K562 (cell line): ENCODE results near the gene TARS3. TPM values are rescaled to one million over a fixed set of nuclear protein-coding genes. Genes with fewer than 3 reads are reported as not detected.
A peak's percentile ranks its signal among the peaks of the same experiment; 100 is the strongest.

Experiments used
- ATF1 ChIP-seq, 2 experiments: fragments of 450-650 bp in 1 of 2; IDR thresholded peaks; 2 replicates each; pipeline ENCODE4 v1.6.1; 2016; ENCODE audit warnings: missing compliant biosample characterization in 1 of 2, missing genetic modification characterization in 1 of 2
- ATF7 ChIP-seq: fragments of 450-650 bp; IDR thresholded peaks from 2 replicates; pipeline ENCODE4 v1.7.1; 2014; ENCODE audit warnings: mild to moderate bottlenecking, moderate library complexity
- CBFA2T3 ChIP-seq: fragments of 450-650 bp; IDR thresholded peaks from 2 replicates; pipeline ENCODE4 v1.6.1; 2017
- EGR1 ChIP-seq: fragments of 450-650 bp; conservative IDR thresholded peaks from 2 replicates; pipeline ENCODE4 v1.6.1; 2017; ENCODE audit warnings: mild to moderate bottlenecking
- ILK ChIP-seq: fragments of 450-650 bp; IDR thresholded peaks from 2 replicates; pipeline ENCODE4 v1.6.1; 2016; ENCODE audit warnings: missing genetic modification characterization, low read depth, mild to moderate bottlenecking, missing compliant biosample characterization, moderate library complexity, borderline replicate concordance
- MAFG ChIP-seq: fragments of 450-650 bp; conservative IDR thresholded peaks from 2 replicates; pipeline ENCODE4 v1.6.1; 2016; ENCODE audit warnings: missing genetic modification characterization, missing compliant biosample characterization
- MIER1 ChIP-seq: fragments of 450-650 bp; IDR thresholded peaks from 2 replicates; pipeline ENCODE4 v1.6.1; 2016; ENCODE audit warnings: antibody characterized with exemption, mild to moderate bottlenecking, low read depth
- NFE2L1 ChIP-seq: fragments of 450-650 bp; IDR thresholded peaks from 2 replicates; pipeline ENCODE4 v1.6.1; 2016; ENCODE audit warnings: missing genetic modification characterization, low read depth, mild to moderate bottlenecking, missing compliant biosample characterization, moderate library complexity, borderline replicate concordance
- RBM34 ChIP-seq: fragments of 200-400 bp; formaldehyde crosslinking; IDR thresholded peaks from 2 replicates; pipeline ENCODE4 v1.6.1; 2018; ENCODE audit warnings: low read length, borderline replicate concordance; ENCODE audit not compliant: insufficient read depth
- REST ChIP-seq, 2 experiments: fragments of 450-650 bp; formaldehyde crosslinking in 1 of 2; IDR thresholded peaks; 2 replicates each; pipeline versions ENCODE4 v1.4.0 to v1.6.1; 2014 to 2020; ENCODE audit warnings: mild to moderate bottlenecking in 2 of 2, borderline replicate concordance in 1 of 2, low read depth in 1 of 2
- SOX6 ChIP-seq: fragments of 450-650 bp; IDR thresholded peaks from 2 replicates; pipeline ENCODE4 v1.6.1; 2014; ENCODE audit warnings: mild to moderate bottlenecking
- TAL1 ChIP-seq: fragments of 450-650 bp; IDR thresholded peaks from 2 replicates; pipeline ENCODE4 v1.6.1; 2016; ENCODE audit warnings: mild to moderate bottlenecking
- ZBTB43 ChIP-seq: sonication (generic); formaldehyde crosslinking; IDR thresholded peaks from 2 replicates; pipeline ENCODE4 v1.8.0; 2023; ENCODE audit warnings: mild to moderate bottlenecking, missing genetic modification reagents
- ZNF23 ChIP-seq: fragments of 250-450 bp; sonication (Bioruptor Pico); IDR thresholded peaks from 2 replicates; pipeline ENCODE4 v1.4.0; 2020; ENCODE audit warnings: mild to moderate bottlenecking
- ZNF280A ChIP-seq: fragments of 450-650 bp; IDR thresholded peaks from 2 replicates; pipeline ENCODE4 v1.6.1; 2018; ENCODE audit warnings: mild to moderate bottlenecking, low read depth; ENCODE audit not compliant: partially characterized antibody
- ZNF717 ChIP-seq: fragments of 250-450 bp; sonication (Bioruptor Pico); IDR thresholded peaks from 2 replicates; pipeline ENCODE4 v1.5.0; 2021
- polyA plus RNA-seq, 8 experiments: library from polyadenylated mRNA; depleted of rRNA in 4 of 8; stranded (reverse) in 5 of 8; unstranded in 3 of 8; fragments of >200 nt; fragmentation: Nextera tagmentation in 2 of 8; fragmentation: Illumina TruSeq in 1 of 8; extraction: Ambion mirVana in 2 of 8; extraction: Trizol in 1 of 8; gene quantifications; 2 replicates each; pipeline versions ENCODE4 v1.2.1 to v1.2.3, GENCODE V29; 2011 to 2014; ENCODE audit warnings: inconsistent platforms in 1 of 8, missing spikeins in 1 of 8
- total RNA-seq, 7 experiments: library from RNA; depleted of rRNA in 6 of 7; stranded (reverse); fragments of >200 nt in 6 of 7; fragmentation: Illumina TruSeq in 2 of 7; extraction: Trizol in 2 of 7; gene quantifications; 2 replicates each; pipeline versions ENCODE4 v1.2.1 to v1.2.3, GENCODE V29; 2011 to 2021; ENCODE audit warnings: low replicate concordance in 1 of 7

TARS3 gene
- total and polyA plus RNA-seq, 9 of the 15 experiments (the other 6 are each of a cell fraction or from before 2014, with no cell fraction given) = 2.1 to 14.7 (median 9.8) TPM

GRCh38 chr15:101637038-101637437 lies 87.2 kb downstream of the TARS3 start (continued):
- TF ChIP-seq NFE2L1 (tag) (no peak), RBM34 (no peak), MIER1 (no peak), ZNF23 (CRISPR knock-in tag) (no peak), ATF1 (CRISPR knock-in tag; IDR thresholded peaks at IDR 0.05) (no peak), ATF1 (tag; IDR thresholded peaks at IDR 0.05) (no peak), ZNF717 (no peak), TAL1 (peak; percentile 37), EGR1 (no peak), CBFA2T3 (peak; percentile 50; the same call in 1 of the 2 replicates), SOX6 (peak; percentile 44; the same call in 1 of the 2 replicates), ZNF280A (no peak), ATF7 (no peak), REST (IDR thresholded peaks at IDR 0.05; ENCODE audit: borderline replicate concordance) (0 out of 2 replicates have a peak, but pooled peaks have one; percentile 11), REST (CRISPR knock-in tag; IDR thresholded peaks at IDR 0.05; ENCODE audit: low read depth) (no peak), ILK (tag) (no peak), ZBTB43 (CRISPR knock-in tag) (no peak), MAFG (tag) (no peak)
